ENCODE measurements around the gene PTGFR.

PTGFR gene

GRCh38 chr1:78527706-78528105 lies 36.9 kb downstream of the PTGFR start:
- H3K4me3 ChIP-seq (ENCODE audit: control insufficient read depth, low read depth, low read length), result no peak overlapping the region
- no peak for TF ChIP-seq CTCF (conservative IDR thresholded peaks at IDR 0.05; ENCODE audit: control insufficient read depth, insufficient read depth, low read depth, low read length)

GRCh38 chr1:78533527-78533926 lies 42.8 kb downstream of the PTGFR start:
- no peak for DNase-seq (ENCODE audit: low read depth)
- TF ChIP-seq CTCF (conservative IDR thresholded peaks at IDR 0.05; ENCODE audit: control insufficient read depth, insufficient read depth, low read depth, low read length), result no peak
- no peak overlapping the region for H3K4me3 ChIP-seq (ENCODE audit: control insufficient read depth, low read depth, low read length)

More at GRCh38 chr1:78527706-78528105, 36.9 kb downstream of the PTGFR start:
- no peak for DNase-seq (ENCODE audit: low read depth)

GRCh38 chr1:78535286-78535685 lies 44.5 kb downstream of the PTGFR start:
- no peak overlapping the region for H3K4me3 ChIP-seq (ENCODE audit: control insufficient read depth, low read depth, low read length)
- DNase-seq (ENCODE audit: low read depth), result no peak
- TF ChIP-seq CTCF (conservative IDR thresholded peaks at IDR 0.05; ENCODE audit: control insufficient read depth, insufficient read depth, low read depth, low read length), result no peak

GRCh38 chr1:78536427-78536826 lies 45.7 kb downstream of the PTGFR start:
- no peak for TF ChIP-seq CTCF (conservative IDR thresholded peaks at IDR 0.05; ENCODE audit: control insufficient read depth, insufficient read depth, low read depth, low read length)
- DNase-seq (ENCODE audit: low read depth), result peak; percentile 53
- no peak overlapping the region for H3K4me3 ChIP-seq (ENCODE audit: control insufficient read depth, low read depth, low read length)

- DNase-seq (ENCODE audit: low read depth), result peak; percentile 24
- TF ChIP-seq CTCF (conservative IDR thresholded peaks at IDR 0.05; ENCODE audit: control insufficient read depth, insufficient read depth, low read depth, low read length), result no peak
- no peak overlapping the region for H3K4me3 ChIP-seq (ENCODE audit: control insufficient read depth, low read depth, low read length)
Measured at GRCh38 chr1:78540048-78540447, 49.3 kb downstream of the PTGFR start.

- no peak for DNase-seq (ENCODE audit: low read depth)
- no peak overlapping the region for H3K4me3 ChIP-seq (ENCODE audit: control insufficient read depth, low read depth, low read length)
- TF ChIP-seq CTCF (conservative IDR thresholded peaks at IDR 0.05; ENCODE audit: control insufficient read depth, insufficient read depth, low read depth, low read length), result no peak
Measured at GRCh38 chr1:78541479-78541878, 50.7 kb downstream of the PTGFR start.

Measured in fibroblast of mammary gland (primary cell).